ENCODE results near the gene FAM168A.

- TF ChIP-seq, protein P1, sequence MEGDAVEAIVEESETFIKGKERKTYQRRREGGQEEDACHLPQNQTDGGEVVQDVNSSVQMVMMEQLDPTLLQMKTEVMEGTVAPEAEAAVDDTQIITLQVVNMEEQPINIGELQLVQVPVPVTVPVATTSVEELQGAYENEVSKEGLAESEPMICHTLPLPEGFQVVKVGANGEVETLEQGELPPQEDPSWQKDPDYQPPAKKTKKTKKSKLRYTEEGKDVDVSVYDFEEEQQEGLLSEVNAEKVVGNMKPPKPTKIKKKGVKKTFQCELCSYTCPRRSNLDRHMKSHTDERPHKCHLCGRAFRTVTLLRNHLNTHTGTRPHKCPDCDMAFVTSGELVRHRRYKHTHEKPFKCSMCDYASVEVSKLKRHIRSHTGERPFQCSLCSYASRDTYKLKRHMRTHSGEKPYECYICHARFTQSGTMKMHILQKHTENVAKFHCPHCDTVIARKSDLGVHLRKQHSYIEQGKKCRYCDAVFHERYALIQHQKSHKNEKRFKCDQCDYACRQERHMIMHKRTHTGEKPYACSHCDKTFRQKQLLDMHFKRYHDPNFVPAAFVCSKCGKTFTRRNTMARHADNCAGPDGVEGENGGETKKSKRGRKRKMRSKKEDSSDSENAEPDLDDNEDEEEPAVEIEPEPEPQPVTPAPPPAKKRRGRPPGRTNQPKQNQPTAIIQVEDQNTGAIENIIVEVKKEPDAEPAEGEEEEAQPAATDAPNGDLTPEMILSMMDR (IDR thresholded peaks at IDR 0.05) = no peak
- TF ChIP-seq EP300 (IDR thresholded peaks at IDR 0.05) = no peak
- no peak for TF ChIP-seq POLR2A (IDR thresholded peaks at IDR 0.05; ENCODE audit: low read depth)
- no peak for TF ChIP-seq POLR2AphosphoS5 (IDR thresholded peaks at IDR 0.05)
Measured at GRCh38 chr11:73401924-73402833, 195.7 kb downstream of the FAM168A start.

All from esophagus muscularis mucosa (tissue), 4 donors.